22Rv1 (cell line): ENCODE results near the gene ATP11B.

Experiments
- H3K27ac ChIP-seq: fragments of 450-650 bp; 2 replicates; pipeline ENCODE4 v1.5.1; 2017
- ZFX ChIP-seq: fragments of 450-650 bp; IDR thresholded peaks from 2 replicates; pipeline ENCODE4 v1.6.1; 2017; ENCODE audit warnings: antibody characterized with exemption, borderline replicate concordance
- TF ChIP-seq, protein P1 (sequence below): fragments of 450-650 bp; IDR thresholded peaks from 2 replicates; pipeline ENCODE4 v1.5.1; 2017; ENCODE audit warnings: mild to moderate bottlenecking

Gene ATP11B

DNA sequence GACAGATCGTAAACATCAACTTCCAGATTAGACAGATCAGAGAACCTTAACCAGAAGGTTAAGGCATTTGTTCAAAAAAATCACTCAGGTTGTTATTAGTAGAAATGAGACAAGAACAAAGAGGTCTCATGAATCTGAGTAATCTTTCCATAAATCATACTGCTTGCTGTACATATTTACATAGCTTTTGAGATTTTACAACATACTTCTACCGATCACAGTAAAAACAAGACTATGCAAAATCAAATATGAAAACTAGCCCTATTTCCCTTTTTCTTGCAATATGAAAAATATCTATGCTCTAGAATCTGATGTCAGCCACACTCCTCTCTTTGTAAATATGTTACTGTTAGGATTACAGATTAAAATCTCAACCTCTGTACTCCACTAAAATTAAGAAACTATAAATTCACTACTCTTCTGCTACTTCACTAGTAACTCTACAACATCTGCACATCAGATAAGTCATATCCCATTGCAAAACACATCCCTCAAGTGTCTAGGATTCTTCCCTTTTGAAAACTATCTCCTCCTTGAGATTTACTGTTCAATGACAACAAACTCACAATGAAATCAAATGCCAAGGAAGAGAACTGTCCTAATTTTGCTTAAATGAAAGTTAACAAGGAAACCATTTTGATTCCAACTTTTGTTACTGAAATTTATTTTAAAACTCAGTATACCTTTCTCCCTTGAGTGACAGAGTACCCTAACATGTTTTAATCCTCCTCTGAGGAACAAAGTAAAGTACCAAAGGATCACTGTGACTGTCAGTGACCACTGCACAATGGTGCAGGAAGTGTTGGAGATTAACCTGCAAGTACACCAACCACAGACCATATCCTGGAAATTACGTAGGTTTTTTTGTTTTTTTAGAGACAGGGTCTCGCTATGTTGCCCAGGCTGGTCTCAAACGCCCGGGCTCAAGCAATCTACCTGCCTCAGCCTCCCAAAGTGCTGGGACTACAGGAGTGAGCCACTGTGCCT, 174.2 kb downstream of the ATP11B start:
- no peak overlapping the region for H3K27ac ChIP-seq
- TF ChIP-seq ZFX, result no peak

DNA sequence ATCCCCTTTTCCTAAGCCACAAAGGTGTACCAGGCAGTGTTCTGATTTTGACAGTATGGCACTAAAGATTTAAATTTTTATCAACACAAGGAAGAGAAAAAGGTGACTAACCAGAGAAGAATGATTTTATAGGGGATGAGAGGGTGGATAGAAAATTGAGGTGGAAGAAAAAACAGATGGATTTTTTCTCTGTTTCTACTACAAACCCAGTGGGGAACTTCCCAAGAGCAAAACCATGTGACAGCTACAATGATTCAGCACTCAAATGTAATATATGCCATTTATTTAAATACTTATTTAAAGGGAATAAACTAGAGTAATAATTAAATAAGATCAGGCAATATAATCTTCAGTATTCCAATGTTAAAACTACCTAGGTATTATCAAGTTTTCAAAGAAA, 176.0 kb downstream of the ATP11B start:
- H3K27ac ChIP-seq, result no peak overlapping the region

DNA sequence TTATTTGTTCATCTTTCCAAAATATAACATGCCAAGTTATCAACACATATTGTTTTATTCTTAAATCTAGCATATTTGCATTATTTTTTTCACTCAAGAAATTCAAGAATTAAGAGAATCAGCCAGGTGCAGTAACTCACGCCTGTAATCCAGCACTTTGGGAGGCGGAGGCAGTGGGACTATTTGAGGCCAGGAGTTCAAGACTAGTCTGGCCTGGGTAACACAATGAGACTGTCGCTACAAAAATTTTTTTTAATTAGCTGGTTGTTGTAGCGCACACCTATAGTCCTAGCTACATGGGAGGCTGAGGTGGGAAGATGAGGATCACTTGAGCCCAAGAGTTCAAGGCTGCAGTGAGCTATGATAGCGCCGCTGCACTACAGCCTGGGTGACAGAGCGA, 176.5 kb downstream of the ATP11B start:
- H3K27ac ChIP-seq, result no peak overlapping the region

More for the DNA sequence above, 176.0 kb downstream of the ATP11B start:
- TF ChIP-seq, protein P1, sequence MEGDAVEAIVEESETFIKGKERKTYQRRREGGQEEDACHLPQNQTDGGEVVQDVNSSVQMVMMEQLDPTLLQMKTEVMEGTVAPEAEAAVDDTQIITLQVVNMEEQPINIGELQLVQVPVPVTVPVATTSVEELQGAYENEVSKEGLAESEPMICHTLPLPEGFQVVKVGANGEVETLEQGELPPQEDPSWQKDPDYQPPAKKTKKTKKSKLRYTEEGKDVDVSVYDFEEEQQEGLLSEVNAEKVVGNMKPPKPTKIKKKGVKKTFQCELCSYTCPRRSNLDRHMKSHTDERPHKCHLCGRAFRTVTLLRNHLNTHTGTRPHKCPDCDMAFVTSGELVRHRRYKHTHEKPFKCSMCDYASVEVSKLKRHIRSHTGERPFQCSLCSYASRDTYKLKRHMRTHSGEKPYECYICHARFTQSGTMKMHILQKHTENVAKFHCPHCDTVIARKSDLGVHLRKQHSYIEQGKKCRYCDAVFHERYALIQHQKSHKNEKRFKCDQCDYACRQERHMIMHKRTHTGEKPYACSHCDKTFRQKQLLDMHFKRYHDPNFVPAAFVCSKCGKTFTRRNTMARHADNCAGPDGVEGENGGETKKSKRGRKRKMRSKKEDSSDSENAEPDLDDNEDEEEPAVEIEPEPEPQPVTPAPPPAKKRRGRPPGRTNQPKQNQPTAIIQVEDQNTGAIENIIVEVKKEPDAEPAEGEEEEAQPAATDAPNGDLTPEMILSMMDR, result no peak
- TF ChIP-seq ZFX, result no peak

DNA sequence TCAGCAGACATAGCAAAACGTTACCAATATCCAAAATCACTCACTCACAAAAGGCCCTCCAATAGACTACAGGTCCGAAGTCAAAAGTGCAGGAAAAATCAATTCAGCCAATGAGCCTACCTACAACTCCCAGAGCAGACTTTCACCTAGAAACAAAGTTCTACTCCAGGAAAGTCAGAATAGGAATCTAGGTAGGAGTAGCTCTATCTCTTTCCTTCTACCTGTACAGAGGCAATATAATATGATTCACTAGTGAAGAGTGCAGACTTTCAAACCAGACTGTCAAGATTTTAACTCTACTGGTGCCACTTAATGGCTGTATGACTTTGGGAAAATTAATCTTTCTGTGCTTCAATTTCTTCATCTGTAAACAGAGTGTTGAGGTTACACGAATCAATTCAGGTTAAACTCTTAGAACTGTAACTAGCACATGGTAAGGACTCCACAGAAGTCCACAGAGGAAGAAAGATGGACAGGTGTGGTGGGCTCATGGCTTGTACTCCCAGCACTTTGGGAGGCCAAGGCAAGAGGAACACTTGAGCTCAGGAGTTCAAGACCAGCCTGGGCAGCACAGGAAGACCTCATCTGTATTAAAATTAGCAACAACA, 177.6 kb downstream of the ATP11B start:
- TF ChIP-seq ZFX, result no peak
- TF ChIP-seq, protein P1, result no peak
- no peak overlapping the region for H3K27ac ChIP-seq

More for the DNA sequence above, 176.5 kb downstream of the ATP11B start:
- TF ChIP-seq, protein P1, result no peak
- TF ChIP-seq ZFX, result no peak
